GM23248 (cell line): ENCODE data around the gene IL24.

Experiments
- EZH2 ChIP-seq: fragments of 200-600 bp; sonication (generic); IDR thresholded peaks from 2 replicates; pipeline ENCODE4 v1.6.1; 2018; ENCODE audit warnings: antibody characterized with exemption, mild to moderate bottlenecking; ENCODE audit not compliant: insufficient read depth, poor library complexity, severe bottlenecking
- EZH2phosphoT487 ChIP-seq: fragments of 200-600 bp; sonication (generic); IDR thresholded peaks from 2 replicates; pipeline ENCODE4 v1.6.1; 2018; ENCODE audit warnings: antibody characterized with exemption, moderate library complexity, mild to moderate bottlenecking, low read depth; ENCODE audit not compliant: insufficient read depth

DNA sequence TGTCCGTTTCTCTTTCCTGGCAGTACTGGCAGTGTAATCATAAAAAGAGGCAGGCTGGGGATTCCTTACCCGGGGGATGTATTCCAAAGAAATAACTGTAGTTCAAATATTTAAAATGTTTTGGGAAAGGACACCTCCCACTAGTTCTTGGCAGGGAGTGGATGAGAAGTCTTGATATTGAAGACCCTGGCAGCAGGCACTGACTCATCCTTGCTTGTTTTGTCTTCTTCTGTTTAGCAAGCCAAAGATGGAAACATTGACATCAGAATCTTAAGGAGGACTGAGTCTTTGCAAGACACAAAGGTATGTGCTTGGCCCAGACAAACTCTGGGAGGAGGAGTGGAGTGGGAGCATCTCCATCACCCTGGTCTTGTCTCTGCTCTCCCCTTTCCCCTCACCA lies 31.2 kb upstream of the IL24 start:
- TF ChIP-seq EZH2 (no peak), EZH2phosphoT487 (no peak)
